Breast epithelium (tissue), 4 donors: ENCODE data around the gene RGS9. TPM values are rescaled to one million over a fixed set of nuclear protein-coding genes. Genes with fewer than 3 reads are reported as not detected.
"Not testable (repeated sequence)": the region's sequence is repeated elsewhere in the genome, so short reads cannot be mapped to it uniquely, and the experiment has no call there.

ENCODE experiments used
- DNase-seq, 2 donors: peaks; one replicate each; pipeline ENCODE4 v3.0.0-alpha.2; 2019; ENCODE audit warnings: low spot score in 2 of 2
- H3K27ac ChIP-seq, 2 donors: fragments of 200-600 bp; sonication (generic) in 1 of 2; one replicate each; pipeline ENCODE4 v1.5.1; 2016 to 2019; ENCODE audit warnings: mild to moderate bottlenecking in 1 of 2
- H3K27me3 ChIP-seq, 2 donors: fragments of 200-600 bp; sonication (generic) in 1 of 2; one replicate each; pipeline versions ENCODE4 v1.5.1 to v1.6.0; 2017 to 2019; ENCODE audit warnings: control low read depth in 1 of 2, mild to moderate bottlenecking in 1 of 2
- H3K36me3 ChIP-seq: fragments of 200-600 bp; one replicate; pipeline ENCODE4 v1.5.1; 2019
- H3K4me1 ChIP-seq, 2 donors: fragments of 200-600 bp; sonication (generic); one replicate each; pipeline ENCODE4 v1.5.1; 2016 to 2019; ENCODE audit warnings: control low read depth in 1 of 2
- H3K4me3 ChIP-seq, 3 donors: fragments of 200-600 bp; sonication (generic); 1 replicate in 2 of 3; 2 replicates in 1 of 3; pipeline ENCODE4 v1.5.1; 2016 to 2019; ENCODE audit warnings: mild to moderate bottlenecking in 3 of 3, moderate library complexity in 2 of 3
- H3K9me3 ChIP-seq, 2 donors: fragments of 200-600 bp; sonication (generic) in 1 of 2; one replicate each; pipeline ENCODE4 v1.5.1; 2016 to 2019; ENCODE audit warnings: control low read depth in 1 of 2
- CTCF ChIP-seq, 3 donors: fragments of 450-650 bp; IDR thresholded peaks; one replicate each; pipeline ENCODE4 v1.5.1; 2016 to 2017; ENCODE audit warnings: antibody characterized with exemption in 3 of 3, mild to moderate bottlenecking in 3 of 3, moderate library complexity in 3 of 3
- POLR2A ChIP-seq: fragments of 450-650 bp; IDR thresholded peaks from one replicate; pipeline ENCODE4 v1.6.1; 2016; ENCODE audit warnings: antibody characterized with exemption, mild to moderate bottlenecking, moderate library complexity
- POLR2AphosphoS5 ChIP-seq, 3 donors: sonication (generic); formaldehyde crosslinking; IDR thresholded peaks; one replicate each; pipeline ENCODE4 v1.6.1; 2017; ENCODE audit warnings: antibody characterized with exemption in 3 of 3
- intact Hi-C: fragments of 100-400 bp; cut with DNase I; formaldehyde crosslinking; loops from one replicate; pipeline ENCODE4 v1.15.1; 2023; ENCODE audit warnings: low total_unique reads
- total RNA-seq, 3 donors: library from RNA; depleted of rRNA; stranded (reverse); fragments of >200 nt; gene quantifications; one replicate each; pipeline ENCODE4 v1.1.0, GENCODE V29; 2016

The RGS9 gene
- total RNA-seq, 3 donors from 2014 or later = 1.6 to 6.9 (median 5.0) TPM

- H3K4me1 ChIP-seq = peaks cover 0 to 5% of the 10 kb centered on the region in 2 donors
- no peak overlapping the region for H3K27ac ChIP-seq
- H3K27me3 ChIP-seq = no peaks in the 10 kb centered on the region
- H3K36me3 ChIP-seq = no peaks in the 10 kb centered on the region
- no peak for TF ChIP-seq POLR2A
- TF ChIP-seq CTCF (IDR thresholded peaks at IDR 0.05) = no peak
- TF ChIP-seq POLR2AphosphoS5 (IDR thresholded peaks at IDR 0.05) = no peak
- no peak for DNase-seq
- intact Hi-C loops = loop anchor here (10.0 kb wide), 2 partner anchors 55 to 145 kb away; partner anchors contain the start of gene GNA13
- H3K9me3 ChIP-seq = no peaks in the 10 kb centered on the region
- no peak overlapping the region for H3K4me3 ChIP-seq
Measured at GRCh38 chr17:65109990-65110680, 27.0 kb upstream of the RGS9 start.

GRCh38 chr17:65115839-65116238 lies 21.3 kb upstream of the RGS9 start:
- Histone ChIP-seq H3K27ac (no peak overlapping the region), H3K4me3 (no peak overlapping the region), H3K27me3 (no peaks in the 10 kb centered on the region), H3K36me3 (no peaks in the 10 kb centered on the region), H3K4me1 (no peaks in the 10 kb centered on the region), H3K9me3 (no peaks in the 10 kb centered on the region)
- intact Hi-C loops = no loop called here
- no peak for DNase-seq
- TF ChIP-seq POLR2AphosphoS5 (IDR thresholded peaks at IDR 0.05) (no peak), POLR2A (no peak), CTCF (IDR thresholded peaks at IDR 0.05) (no peak)

DNA sequence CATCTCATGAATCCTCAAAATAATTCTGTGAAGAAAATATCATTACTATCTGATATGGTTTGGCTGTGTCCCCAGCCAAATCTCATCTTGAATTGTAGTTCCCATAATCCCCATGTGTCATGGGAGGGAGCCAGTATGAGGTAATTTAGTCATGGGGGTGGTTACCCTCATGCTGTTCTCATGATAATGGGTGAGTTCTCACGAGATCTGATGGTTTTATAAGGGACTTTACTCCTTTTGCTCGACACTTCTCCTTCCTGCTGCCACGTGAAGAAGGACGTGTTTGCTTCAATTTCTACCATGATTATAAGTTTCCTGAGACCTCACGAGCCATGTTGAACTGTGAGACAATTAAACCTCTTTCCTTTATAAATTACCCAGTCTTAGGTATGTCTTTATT lies 20.7 kb upstream of the RGS9 start:
- H3K4me3 ChIP-seq, H3K9me3 ChIP-seq, H3K4me1 ChIP-seq, DNase-seq, intact Hi-C loops, H3K27ac ChIP-seq, H3K36me3 ChIP-seq, H3K27me3 ChIP-seq: not testable (repeated sequence)

DNA sequence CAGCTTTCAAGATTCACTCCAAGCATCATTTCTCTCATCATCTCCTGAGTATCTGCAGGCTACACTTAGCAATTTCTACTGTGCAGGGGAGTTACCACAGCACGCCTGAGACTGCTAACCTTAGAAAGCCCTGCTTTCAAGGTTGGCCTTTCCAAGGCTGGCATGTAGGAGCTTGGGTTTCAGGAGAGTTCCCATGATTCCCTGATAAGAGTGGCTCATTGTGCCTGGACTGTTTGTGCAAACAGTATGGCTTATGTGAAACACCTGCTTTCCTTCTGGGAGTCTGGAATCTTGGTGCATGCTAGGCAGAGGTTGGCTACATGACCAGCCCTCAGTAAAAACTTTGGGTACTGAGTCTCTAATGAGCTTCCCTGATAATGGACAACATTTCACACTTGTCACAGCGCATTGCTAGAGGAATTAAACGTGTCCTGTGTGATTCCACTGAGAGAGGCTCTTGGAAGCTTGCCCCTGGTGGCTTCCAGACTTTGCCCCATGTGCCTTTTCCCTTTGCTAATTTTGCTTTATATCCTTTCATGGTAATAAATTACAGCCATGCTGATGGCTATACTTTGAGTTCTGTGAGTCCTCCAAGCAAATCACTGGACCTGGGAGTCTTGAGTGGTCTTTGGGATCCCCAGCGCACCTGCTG lies 19.7 kb upstream of the RGS9 start:
- H3K36me3 ChIP-seq = no peaks in the 10 kb centered on the region
- H3K27me3 ChIP-seq = no peaks in the 10 kb centered on the region
- H3K27ac ChIP-seq = no peak overlapping the region
- no peak for DNase-seq
- no peaks in the 10 kb centered on the region for H3K4me1 ChIP-seq
- no peaks in the 10 kb centered on the region for H3K9me3 ChIP-seq
- TF ChIP-seq POLR2AphosphoS5 (IDR thresholded peaks at IDR 0.05) (no peak), POLR2A (no peak), CTCF (IDR thresholded peaks at IDR 0.05) (no peak)
- H3K4me3 ChIP-seq = no peak overlapping the region
- intact Hi-C loops = no loop called here

DNA sequence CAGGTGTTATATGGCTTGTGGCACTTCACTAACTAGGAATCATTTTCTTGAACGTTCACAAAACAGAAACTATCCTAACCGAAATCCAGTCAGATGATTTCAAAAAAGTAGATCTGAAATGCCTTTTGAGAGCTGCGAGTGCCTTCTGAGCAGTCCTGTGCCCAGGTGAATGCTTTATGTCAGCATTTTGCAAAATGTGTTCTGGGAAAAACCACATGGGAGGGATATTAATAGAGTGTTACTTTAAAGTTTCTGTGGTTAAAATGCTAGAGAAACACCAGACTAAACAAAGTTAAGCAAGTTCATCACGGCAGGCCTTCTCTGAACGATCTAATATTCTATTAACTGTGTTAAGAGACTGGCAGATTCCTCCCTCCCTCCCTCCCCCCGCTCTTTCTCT lies 15.8 kb upstream of the RGS9 start:
- H3K27me3 ChIP-seq = no peaks in the 10 kb centered on the region
- no peaks in the 10 kb centered on the region for H3K36me3 ChIP-seq
- no peak overlapping the region for H3K27ac ChIP-seq
- H3K4me1 ChIP-seq = no peaks in the 10 kb centered on the region
- H3K4me3 ChIP-seq = no peak overlapping the region
- TF ChIP-seq CTCF (IDR thresholded peaks at IDR 0.05) = no peak
- no peak for TF ChIP-seq POLR2A
- no peak for TF ChIP-seq POLR2AphosphoS5 (IDR thresholded peaks at IDR 0.05)
- intact Hi-C loops = no loop called here
- DNase-seq = no peak
- H3K9me3 ChIP-seq = no peaks in the 10 kb centered on the region
